IPS-20b (cell line): ENCODE data around the gene ZNF281.
"Not testable (repeated sequence)": the region's sequence is repeated elsewhere in the genome, so short reads cannot be mapped to it uniquely, and the experiment has no call there.

Experiments used
- H3K27ac ChIP-seq: one replicate; pipeline ENCODE4 v1.5.1; 2013; ENCODE audit warnings: low read length
- H3K27me3 ChIP-seq: 2 replicates; pipeline ENCODE4 v1.6.1; 2013; ENCODE audit warnings: mild to moderate bottlenecking, low read length, inconsistent platforms; ENCODE audit not compliant: insufficient read depth
- H3K36me3 ChIP-seq: 2 replicates; pipeline ENCODE4 v1.6.1; 2013; ENCODE audit warnings: low read depth, mild to moderate bottlenecking, inconsistent platforms, low read length, moderate library complexity; ENCODE audit not compliant: insufficient read depth
- H3K4me1 ChIP-seq: 2 replicates; pipeline ENCODE4 v1.6.1; 2013; ENCODE audit warnings: mild to moderate bottlenecking, control low read depth, inconsistent platforms, low read length, moderate library complexity; ENCODE audit not compliant: insufficient read depth
- H3K4me3 ChIP-seq: 2 replicates; pipeline ENCODE4 v1.5.1; 2013; ENCODE audit warnings: mild to moderate bottlenecking, low read length, inconsistent platforms
- H3K9ac ChIP-seq: 2 replicates; pipeline ENCODE4 v1.6.1; 2013; ENCODE audit warnings: low read depth, mild to moderate bottlenecking, inconsistent platforms, low read length, moderate library complexity
- H3K9me3 ChIP-seq: 2 replicates; pipeline ENCODE4 v1.6.1; 2013; ENCODE audit warnings: mild to moderate bottlenecking, low read depth, low read length, inconsistent platforms; ENCODE audit not compliant: insufficient read depth

ZNF281 gene

DNA sequence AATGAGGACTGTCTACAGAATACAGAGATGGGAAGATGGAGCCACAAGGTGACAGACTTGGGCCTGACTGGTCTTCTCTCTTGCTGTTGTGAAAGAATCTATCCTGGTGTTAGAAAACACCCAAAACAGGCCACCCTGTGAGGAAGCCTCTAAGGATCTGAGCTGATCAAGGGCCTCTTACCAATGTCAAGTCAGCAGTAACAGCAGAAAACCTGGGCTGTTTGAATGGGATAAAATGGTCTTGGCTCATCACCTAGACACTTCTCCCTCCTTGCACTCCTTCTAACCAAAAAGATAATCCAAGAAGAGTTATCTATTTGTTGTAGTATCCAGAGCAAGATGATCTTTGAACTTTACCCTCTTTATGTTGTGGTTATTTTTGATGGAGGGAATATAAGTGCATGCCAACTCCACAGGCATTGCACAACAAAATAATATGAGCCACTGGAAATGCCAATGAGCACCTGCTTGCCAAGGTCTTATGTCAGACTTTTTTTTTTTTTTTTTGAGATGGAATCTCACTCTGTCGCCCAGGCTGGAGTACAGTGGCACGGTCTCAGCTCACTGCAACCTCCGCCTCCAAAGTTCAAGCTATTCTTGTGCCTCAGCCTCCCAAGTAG, 32.8 kb upstream of the ZNF281 start:
- Histone ChIP-seq H3K4me1 (no peaks in the 10 kb centered on the region; the same call in 1 of the 2 replicates), H3K27ac (no peak overlapping the region), H3K27me3 (no peaks in the 10 kb centered on the region), H3K4me3 (no peak overlapping the region), H3K9me3 (no peaks in the 10 kb centered on the region), H3K36me3 (no peaks in the 10 kb centered on the region), H3K9ac (no peak overlapping the region)

DNA sequence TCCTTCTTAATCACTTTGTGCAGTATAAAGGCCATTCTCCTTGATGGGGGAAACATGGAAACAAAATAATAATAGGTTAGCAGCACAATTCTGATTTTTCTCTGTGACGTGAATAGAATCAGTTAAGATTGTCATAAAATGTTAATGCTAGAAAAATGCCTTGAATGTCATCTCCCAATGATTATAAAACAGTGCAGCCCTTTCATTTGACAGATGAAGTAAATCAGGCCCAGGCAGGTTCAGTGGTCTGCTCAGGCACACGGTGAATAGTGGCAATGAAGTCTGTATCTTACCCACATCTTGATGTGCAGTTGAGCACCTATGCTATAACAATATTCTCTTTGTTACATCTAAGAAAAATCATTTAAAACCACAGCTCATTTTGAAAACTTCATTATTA, 32.2 kb upstream of the ZNF281 start:
- no peaks in the 10 kb centered on the region; the same call in 1 of the 2 replicates for H3K4me1 ChIP-seq
- no peak overlapping the region for H3K4me3 ChIP-seq
- H3K27ac ChIP-seq: no peak overlapping the region
- no peak overlapping the region for H3K9ac ChIP-seq
- H3K27me3 ChIP-seq: no peaks in the 10 kb centered on the region
- H3K9me3 ChIP-seq: no peaks in the 10 kb centered on the region
- no peaks in the 10 kb centered on the region for H3K36me3 ChIP-seq

DNA sequence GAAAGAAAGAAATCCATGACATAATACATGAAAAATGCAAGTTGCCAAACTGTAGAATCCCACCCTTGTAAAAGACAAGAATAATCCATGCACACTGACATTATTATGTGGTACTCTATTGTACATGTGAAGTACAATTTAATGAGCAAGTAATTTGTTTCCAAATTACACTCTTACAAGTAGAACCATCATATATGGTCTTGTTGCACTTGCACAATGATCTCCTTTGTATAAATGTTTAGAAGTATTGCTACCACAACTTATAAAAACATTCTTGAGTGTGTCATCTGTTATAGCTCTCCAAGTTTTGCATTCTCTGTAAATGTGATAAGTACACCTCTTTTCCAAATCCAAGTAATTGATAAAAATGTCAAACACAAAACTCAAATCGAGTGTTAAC, 29.1 kb upstream of the ZNF281 start:
- no peaks in the 10 kb centered on the region; the same call in 1 of the 2 replicates for H3K36me3 ChIP-seq
- H3K27ac ChIP-seq: no peak overlapping the region

DNA sequence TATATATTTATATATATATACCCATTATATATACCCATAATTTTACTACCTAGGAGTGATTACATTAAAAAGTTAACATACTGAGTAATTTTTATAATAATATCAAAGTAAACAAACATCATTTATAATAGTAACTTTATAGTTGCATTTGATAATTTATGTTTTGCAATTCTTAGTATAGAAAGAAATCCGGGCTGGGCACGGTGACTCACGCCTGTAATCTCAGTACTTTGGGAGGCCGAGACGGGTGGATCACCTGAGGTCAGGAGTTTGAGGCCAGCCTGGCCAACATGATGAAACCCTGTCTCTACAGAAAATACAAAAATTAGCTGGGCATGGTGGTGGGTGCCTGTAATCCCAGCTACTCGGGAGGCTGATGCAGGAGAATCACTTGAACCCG, 28.6 kb upstream of the ZNF281 start:
- H3K27ac ChIP-seq, H3K4me1 ChIP-seq, H3K9me3 ChIP-seq, H3K4me3 ChIP-seq, H3K9ac ChIP-seq, H3K36me3 ChIP-seq, H3K27me3 ChIP-seq: not testable (repeated sequence)

More for the DNA sequence above, 29.1 kb upstream of the ZNF281 start:
- Histone ChIP-seq H3K4me1 (no peaks in the 10 kb centered on the region; the same call in 1 of the 2 replicates), H3K9me3 (no peaks in the 10 kb centered on the region), H3K4me3 (no peak overlapping the region), H3K27me3 (no peaks in the 10 kb centered on the region), H3K9ac (no peak overlapping the region)

DNA sequence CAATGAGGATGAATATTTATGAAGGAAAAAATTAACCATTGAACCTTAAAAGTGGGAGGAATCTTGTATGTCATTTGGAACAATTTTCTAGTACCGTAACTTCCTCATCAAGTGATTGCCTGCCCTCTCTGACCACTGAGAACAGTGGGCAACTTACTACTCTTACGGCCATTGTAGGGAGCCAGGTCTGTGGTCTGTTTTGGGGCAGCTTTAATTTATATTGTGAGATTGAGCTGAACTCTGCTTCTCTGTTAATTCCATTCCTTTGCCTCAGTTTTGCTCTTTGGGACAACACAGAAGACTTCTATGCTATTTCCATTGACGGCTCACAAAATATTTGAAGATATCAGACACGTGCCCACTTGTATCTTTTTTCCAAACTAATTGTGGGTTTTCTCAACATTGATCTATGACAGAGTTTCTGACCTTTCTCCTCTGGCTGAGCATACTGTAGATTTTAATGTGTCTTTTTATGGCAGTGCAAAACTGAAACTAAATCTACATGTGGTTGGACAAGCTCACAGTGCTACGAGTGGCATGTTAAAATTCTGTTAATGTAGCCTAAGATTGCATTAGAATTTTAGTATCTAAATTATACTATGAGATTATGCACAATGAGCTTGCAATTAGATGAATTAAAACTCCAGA, 27.8 kb upstream of the ZNF281 start:
- H3K9me3 ChIP-seq: no peaks in the 10 kb centered on the region
- no peak overlapping the region for H3K9ac ChIP-seq
- no peak overlapping the region for H3K27ac ChIP-seq
- no peaks in the 10 kb centered on the region; the same call in 1 of the 2 replicates for H3K4me1 ChIP-seq
- no peak overlapping the region for H3K4me3 ChIP-seq
- no peaks in the 10 kb centered on the region; the same call in 1 of the 2 replicates for H3K36me3 ChIP-seq
- H3K27me3 ChIP-seq: no peaks in the 10 kb centered on the region

DNA sequence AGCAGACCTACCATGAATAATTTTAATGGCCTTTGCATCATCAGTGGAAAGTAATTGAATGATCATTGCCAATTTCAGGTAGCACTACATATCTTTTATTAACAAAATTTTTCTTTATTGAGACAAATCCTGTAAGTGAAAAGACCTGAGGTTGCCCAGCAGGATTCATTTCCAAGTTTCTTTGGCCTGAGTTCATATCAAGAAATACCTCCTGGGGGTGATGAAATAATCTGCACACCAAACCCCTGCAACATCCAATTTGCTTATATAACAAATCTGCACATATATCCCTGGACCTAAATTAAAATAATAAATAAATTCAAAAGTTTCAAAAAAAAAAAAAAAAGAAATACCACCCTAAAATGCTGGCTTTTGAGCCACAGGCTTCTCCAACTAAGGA, 27.3 kb upstream of the ZNF281 start:
- H3K9ac ChIP-seq: no peak overlapping the region
- no peaks in the 10 kb centered on the region; the same call in 1 of the 2 replicates for H3K4me1 ChIP-seq
- H3K27ac ChIP-seq: no peak overlapping the region
- H3K36me3 ChIP-seq: no peaks in the 10 kb centered on the region; the same call in 1 of the 2 replicates
- no peaks in the 10 kb centered on the region for H3K9me3 ChIP-seq
- H3K27me3 ChIP-seq: no peaks in the 10 kb centered on the region
- H3K4me3 ChIP-seq: no peak overlapping the region

DNA sequence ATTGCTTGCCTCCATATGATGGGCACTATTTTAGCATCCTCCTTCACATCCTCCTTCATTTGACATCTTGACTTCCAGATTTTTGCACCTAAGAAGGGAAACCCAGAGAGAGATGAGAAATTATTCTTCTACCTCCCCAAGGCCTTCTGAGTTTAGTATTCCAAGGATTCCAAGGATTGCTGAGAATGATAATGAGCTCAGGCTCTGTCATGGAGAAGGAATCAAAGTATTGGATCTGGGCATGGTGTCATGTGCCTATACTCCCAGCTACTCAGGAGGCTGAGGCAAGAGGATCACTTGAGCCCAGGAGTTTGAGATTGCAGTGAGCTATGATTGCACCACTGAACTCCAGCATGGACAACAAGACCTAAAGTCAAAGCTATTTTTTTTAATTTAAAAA, 26.6 kb upstream of the ZNF281 start:
- H3K9me3 ChIP-seq: no peaks in the 10 kb centered on the region
- no peak overlapping the region for H3K27ac ChIP-seq
- no peak overlapping the region for H3K9ac ChIP-seq

DNA sequence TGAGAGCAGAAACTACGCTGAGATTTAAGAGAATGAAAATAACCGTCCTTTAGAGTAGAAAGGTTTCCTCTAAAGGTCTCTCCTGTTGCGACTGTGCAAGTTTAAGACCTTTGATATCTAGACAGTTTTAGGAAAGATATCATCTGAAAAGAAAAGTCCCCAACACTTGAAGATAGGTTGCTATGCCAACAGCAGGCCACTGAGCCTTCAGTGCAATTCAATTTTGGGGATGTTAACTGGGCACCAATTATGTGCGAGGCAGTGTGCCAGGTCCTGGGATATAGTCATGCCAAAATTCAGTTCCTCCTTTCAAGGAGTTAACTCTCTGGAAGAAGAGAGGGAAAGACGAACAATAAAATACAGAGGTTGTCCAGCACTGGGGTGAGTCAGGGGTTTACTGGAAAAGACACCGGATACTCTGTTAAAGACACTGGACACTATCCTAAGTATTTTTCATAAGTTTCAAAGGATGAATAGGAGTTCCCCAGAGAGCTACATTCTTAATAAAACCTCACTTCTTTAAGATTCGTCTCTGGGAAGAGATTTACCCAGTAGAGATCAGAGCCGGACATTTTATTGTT, 25.5 kb upstream of the ZNF281 start:
- Histone ChIP-seq H3K9ac (no peak overlapping the region), H3K4me1 (no peaks in the 10 kb centered on the region; the same call in 1 of the 2 replicates), H3K4me3 (no peak overlapping the region), H3K27ac (no peak overlapping the region), H3K27me3 (no peaks in the 10 kb centered on the region), H3K9me3 (no peaks in the 10 kb centered on the region), H3K36me3 (peaks cover 5% of the 10 kb centered on the region; the same call in 1 of the 2 replicates)

More for the DNA sequence above, 26.6 kb upstream of the ZNF281 start:
- H3K27me3 ChIP-seq: no peaks in the 10 kb centered on the region
- H3K4me1 ChIP-seq: no peaks in the 10 kb centered on the region; the same call in 1 of the 2 replicates
- H3K36me3 ChIP-seq: peaks cover 5% of the 10 kb centered on the region; the same call in 1 of the 2 replicates
- no peak overlapping the region for H3K4me3 ChIP-seq

DNA sequence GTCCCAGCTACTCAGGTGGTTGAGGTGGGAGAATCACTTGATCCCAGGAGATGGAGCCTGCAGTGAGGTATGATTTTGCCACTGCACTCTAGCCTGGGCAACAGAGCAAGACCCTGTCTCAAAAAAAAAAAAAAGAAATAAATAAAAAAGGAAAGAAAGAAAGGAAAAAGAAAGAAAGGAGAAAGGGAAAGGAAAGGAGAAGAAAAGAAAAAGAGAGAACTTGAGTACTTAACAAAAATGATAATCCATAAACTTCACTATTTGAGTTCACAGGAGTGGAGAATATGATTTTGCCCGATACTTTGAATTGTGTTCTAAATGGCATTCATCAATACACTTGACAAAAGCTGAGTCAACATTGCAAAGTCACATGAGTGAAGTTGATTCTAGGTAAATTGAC, 23.8 kb upstream of the ZNF281 start:
- Histone ChIP-seq H3K27ac (no peak overlapping the region), H3K27me3 (no peaks in the 10 kb centered on the region), H3K36me3 (peaks cover 5% of the 10 kb centered on the region; the same call in 1 of the 2 replicates), H3K9me3 (no peaks in the 10 kb centered on the region), H3K4me3 (no peak overlapping the region), H3K9ac (no peak overlapping the region), H3K4me1 (no peaks in the 10 kb centered on the region)

DNA sequence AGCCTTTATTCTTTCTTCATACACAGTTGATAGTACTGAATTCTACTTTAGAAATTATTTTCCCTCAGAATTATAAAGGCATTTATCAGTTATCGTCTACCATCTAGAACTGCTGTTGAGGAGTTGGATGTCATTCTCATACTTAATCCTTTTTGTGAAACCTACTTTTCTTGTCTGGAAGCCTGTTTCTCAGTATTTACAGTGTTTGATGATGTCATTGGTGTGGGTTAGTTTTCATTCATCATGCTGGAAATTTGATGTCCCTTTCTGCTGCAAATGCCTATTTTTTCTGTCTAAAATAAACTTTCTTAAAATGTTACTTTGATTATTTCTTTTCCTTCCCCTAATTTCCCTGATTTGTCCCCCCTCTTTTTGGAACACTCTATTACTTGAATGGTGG, 22.8 kb upstream of the ZNF281 start:
- Histone ChIP-seq H3K9ac (no peak overlapping the region), H3K9me3 (no peaks in the 10 kb centered on the region), H3K4me1 (no peaks in the 10 kb centered on the region), H3K4me3 (no peak overlapping the region), H3K27me3 (no peaks in the 10 kb centered on the region), H3K27ac (no peak overlapping the region), H3K36me3 (peaks cover 5% of the 10 kb centered on the region; the same call in 1 of the 2 replicates)

DNA sequence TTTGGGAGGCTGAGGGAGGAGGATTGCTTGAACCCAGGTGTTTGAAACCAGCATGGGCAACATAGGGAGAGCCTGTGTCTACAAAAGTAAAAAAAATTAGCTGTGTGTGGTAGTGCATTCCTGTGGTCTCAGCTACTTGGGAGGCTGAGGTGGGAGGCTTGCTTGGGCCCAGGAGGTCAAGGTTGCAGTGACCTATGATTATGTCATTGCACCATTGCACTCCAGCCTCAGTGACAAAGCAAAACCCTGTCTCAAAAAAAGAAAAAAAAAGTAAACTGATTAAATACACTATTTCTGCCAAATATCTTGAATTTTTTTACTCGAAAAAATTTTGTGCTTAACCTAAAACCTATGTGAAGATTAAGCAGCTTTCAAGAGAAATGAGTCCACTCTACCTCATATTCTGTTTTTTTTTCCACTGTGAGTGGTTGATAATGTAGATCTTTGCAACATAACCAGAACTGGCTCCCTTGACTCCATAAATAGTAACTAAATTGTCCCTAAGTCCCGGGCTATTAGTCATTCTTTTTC, 19.4 kb upstream of the ZNF281 start:
- H3K27ac ChIP-seq: no peak overlapping the region

More for the DNA sequence above, 19.4 kb upstream of the ZNF281 start:
- Histone ChIP-seq H3K9me3 (no peaks in the 10 kb centered on the region), H3K4me3 (no peak overlapping the region), H3K9ac (no peak overlapping the region), H3K4me1 (no peaks in the 10 kb centered on the region), H3K27me3 (no peaks in the 10 kb centered on the region), H3K36me3 (peaks cover 5% of the 10 kb centered on the region; the same call in 1 of the 2 replicates)
